Right lobe of liver (tissue), 6 donors: ENCODE data around the gene MAPK8. TPM values are rescaled to one million over a fixed set of nuclear protein-coding genes. Genes with fewer than 3 reads are reported as not detected.

Source experiments
- ATAC-seq, 4 donors: fragments of 200-7000 bp; cut with Tn5 transposase; one replicate each; pipeline ENCODE4 v1.9.1; 2020; ENCODE audit warnings: mild to moderate bottlenecking in 4 of 4, moderate library complexity in 4 of 4
- DNase-seq, 3 donors: peaks; one replicate each; pipeline ENCODE4 v3.0.0-alpha.2; 2020
- H3K27ac ChIP-seq, 3 donors: fragments of 200-600 bp; one replicate each; pipeline ENCODE4 v1.8.0; 2022
- H3K27me3 ChIP-seq, 2 donors: fragments of 200-600 bp; one replicate each; pipeline ENCODE4 v1.8.0; 2022
- H3K36me3 ChIP-seq, 4 donors: fragments of 200-600 bp; sonication (generic) in 1 of 4; one replicate each; pipeline versions ENCODE4 v1.5.1 to v1.8.0; 2017 to 2022; ENCODE audit warnings: control low read depth in 1 of 4
- H3K4me1 ChIP-seq, 4 donors: fragments of 200-600 bp; sonication (generic) in 1 of 4; one replicate each; pipeline versions ENCODE4 v1.5.1 to v1.8.0; 2017 to 2022; ENCODE audit warnings: control low read depth in 1 of 4
- H3K4me3 ChIP-seq, 3 donors: fragments of 200-600 bp; one replicate each; pipeline ENCODE4 v1.8.0; 2022
- H3K9me3 ChIP-seq, 4 donors: fragments of 200-600 bp; sonication (generic) in 1 of 4; one replicate each; pipeline versions ENCODE4 v1.5.1 to v1.8.0; 2017 to 2022; ENCODE audit warnings: control low read depth in 1 of 4
- CTCF ChIP-seq, 4 donors: fragments of 200-600 bp in 3 of 4; fragments of 450-650 bp in 1 of 4; IDR thresholded peaks; one replicate each; pipeline versions ENCODE4 v1.5.1 to v1.8.0; 2016 to 2022; ENCODE audit warnings: antibody characterized with exemption in 4 of 4, mild to moderate bottlenecking in 2 of 4
- POLR2A ChIP-seq: fragments of 450-650 bp; IDR thresholded peaks from one replicate; pipeline ENCODE4 v1.6.1; 2017; ENCODE audit warnings: antibody characterized with exemption, mild to moderate bottlenecking
- WGBS: methylation state at CpG from one replicate; pipeline ENCODE4 v1.1.6; 2018; ENCODE audit warnings: low coverage, low lambda C conversion rate; ENCODE audit not compliant: insufficient coverage; ENCODE audit errors: missing lambda C conversion rate; 5-methylcytosine and 5-hydroxymethylcytosine counted together
- intact Hi-C, 2 donors: fragments of 100-400 bp; cut with DNase I; formaldehyde crosslinking; loops; one replicate each; pipeline versions ENCODE4 v1.11.2 to v1.14.1; 2022
- total RNA-seq, 6 experiments: library from RNA; depleted of rRNA in 2 of 6; stranded (reverse); fragments of >200 nt in 2 of 6; fragmentation: NEBNext Ultra II Directional in 3 of 6; extraction: Animal tissue kit (Norgen Biotek cat#: 25700) in 3 of 6; gene quantifications; one replicate each; pipeline versions ENCODE4 v1.1.0 to v1.2.4, GENCODE V29; 2016 to 2023
- donor health status: DM: no; HTN: yes; CAD: no.
- donor health status: DM: no; HTN: no; CAD: no.
- donor health status: DM: no; HTN: no; CAD: no.
- donor health status: DM: no; HTN: yes; CAD: no.
- donor health status: DM: no; HTN: yes; CAD: no.

The MAPK8 gene
- total RNA-seq, 6 experiments from 2014 or later = 19.1 to 31.6 (median 27.6) TPM

- Histone ChIP-seq H3K9me3 (no peaks in the 10 kb centered on the region), H3K36me3 (no peaks in the 10 kb centered on the region), H3K27me3 (no peaks in the 10 kb centered on the region), H3K4me3 (no peak overlapping the region), H3K4me1 (peaks cover 0 to 10% (median 4%) of the 10 kb centered on the region in 4 donors), H3K27ac (no peak overlapping the region)
- DNase-seq (no peak), ATAC-seq (no peak)
- TF ChIP-seq CTCF (IDR thresholded peaks at IDR 0.05) (no peak), POLR2A (no peak)
- intact Hi-C loops = no loop called here
Measured at GRCh38 chr10:48369501-48369900, 63.0 kb downstream of the MAPK8 start.

DNA sequence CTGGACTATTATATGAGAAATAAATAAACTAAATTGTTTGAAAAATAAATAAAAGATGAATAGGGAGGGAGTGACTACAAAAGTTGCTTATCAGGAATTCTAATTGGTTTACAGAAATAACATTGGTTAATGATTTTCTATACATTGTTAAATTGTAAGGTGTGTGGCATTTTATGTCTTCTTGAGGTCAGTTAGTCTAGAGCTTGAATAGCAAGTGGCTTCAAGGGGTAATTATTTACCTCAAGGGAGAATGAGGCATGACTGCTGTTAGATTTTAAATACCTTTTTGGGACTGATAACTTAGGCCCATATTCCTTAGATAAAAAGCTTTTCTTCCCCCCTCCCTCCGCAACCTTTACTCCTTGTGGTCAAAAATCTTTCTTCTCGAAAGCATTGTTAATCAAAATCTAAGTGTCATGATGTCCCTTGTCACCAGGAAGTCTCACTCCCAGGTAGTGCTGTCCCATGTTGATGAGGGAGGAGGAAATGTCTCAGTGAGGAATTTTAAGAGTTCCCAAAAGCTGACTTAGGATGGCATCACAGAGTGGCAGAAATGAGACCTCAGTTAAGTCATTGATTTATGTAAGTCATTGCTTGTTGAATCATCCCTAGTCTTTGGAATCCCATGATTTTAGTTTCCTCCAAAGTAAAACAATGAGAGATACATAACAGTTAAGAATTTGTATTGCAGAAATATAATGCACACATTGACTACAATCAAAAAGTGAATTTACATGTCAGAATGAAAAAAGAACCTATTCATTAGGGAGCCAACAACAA is 71.5 kb downstream of the MAPK8 start:
- intact Hi-C loops = no loop called here
- no peak for TF ChIP-seq CTCF (IDR thresholded peaks at IDR 0.05)
- Histone ChIP-seq H3K4me1 (no peaks in the 10 kb centered on the region), H3K36me3 (no peaks in the 10 kb centered on the region), H3K27me3 (no peaks in the 10 kb centered on the region), H3K4me3 (no peak overlapping the region), H3K9me3 (no peaks in the 10 kb centered on the region), H3K27ac (no peak overlapping the region)
- WGBS = 100% methylated on average over 2 of the region's 2 CpGs
- DNase-seq = no peak
- no peak for ATAC-seq

DNA sequence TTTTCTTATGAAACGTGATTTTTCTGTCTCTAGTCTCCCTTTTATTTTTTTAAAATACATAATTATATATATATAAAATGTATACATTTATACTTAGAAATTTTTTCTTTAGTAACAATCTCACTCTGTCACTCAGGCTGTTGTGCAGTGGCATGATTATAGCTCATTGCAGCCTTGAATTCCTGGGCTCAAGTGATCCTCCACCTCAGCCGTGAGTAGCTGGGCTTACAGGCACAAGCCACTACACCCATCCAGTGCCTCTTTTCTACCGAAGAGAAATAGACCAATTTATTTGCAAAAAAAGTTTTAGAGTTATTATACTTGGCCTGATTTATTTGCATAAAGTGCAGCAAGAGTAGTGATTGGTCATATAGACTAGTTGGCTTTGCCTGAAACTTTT is 72.2 kb downstream of the MAPK8 start:
- intact Hi-C loops = no loop called here
- no peak for DNase-seq
- Histone ChIP-seq H3K27ac (no peak overlapping the region), H3K27me3 (no peaks in the 10 kb centered on the region), H3K4me1 (no peaks in the 10 kb centered on the region), H3K4me3 (no peak overlapping the region), H3K36me3 (no peaks in the 10 kb centered on the region), H3K9me3 (no peaks in the 10 kb centered on the region)
- 96% methylated on average over 3 of the region's 3 CpGs for WGBS
- TF ChIP-seq POLR2A (no peak), CTCF (IDR thresholded peaks at IDR 0.05) (no peak)
- ATAC-seq = no peak

GRCh38 chr10:48381971-48382370 is 75.5 kb downstream of the MAPK8 start:
- no peak for DNase-seq
- intact Hi-C loops = no loop called here
- H3K9me3 ChIP-seq = no peaks in the 10 kb centered on the region
- no peak overlapping the region for H3K27ac ChIP-seq
- no peak for ATAC-seq
- H3K36me3 ChIP-seq = no peaks in the 10 kb centered on the region
- TF ChIP-seq CTCF (IDR thresholded peaks at IDR 0.05) (no peak), POLR2A (no peak)
- no peaks in the 10 kb centered on the region for H3K4me1 ChIP-seq
- no peaks in the 10 kb centered on the region for H3K27me3 ChIP-seq
- H3K4me3 ChIP-seq = no peak overlapping the region

DNA sequence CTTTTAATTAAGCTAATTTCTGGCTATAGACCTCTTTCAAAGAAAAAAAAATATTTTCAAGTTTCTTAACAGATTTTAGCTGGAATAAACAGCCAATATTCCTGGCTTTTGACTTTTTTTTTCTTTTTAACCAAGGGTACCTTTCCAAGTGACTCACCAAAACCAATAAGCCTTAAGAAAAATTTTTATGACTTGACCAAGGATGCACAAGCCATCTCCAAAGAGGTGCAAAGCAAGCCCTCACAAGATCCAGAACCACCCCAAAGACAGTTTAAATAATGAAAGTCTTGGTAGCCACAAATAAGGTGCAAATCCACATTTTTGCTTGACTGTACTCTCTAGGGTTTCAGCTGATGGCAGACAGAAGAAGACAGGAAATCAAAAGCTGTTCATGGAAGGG is 76.5 kb downstream of the MAPK8 start:
- H3K27ac ChIP-seq = no peak overlapping the region
- ATAC-seq (no peak), DNase-seq (no peak)
- TF ChIP-seq CTCF (IDR thresholded peaks at IDR 0.05) (no peak), POLR2A (no peak)
- no peaks in the 10 kb centered on the region for H3K36me3 ChIP-seq
- H3K9me3 ChIP-seq = no peaks in the 10 kb centered on the region
- intact Hi-C loops = no loop called here
- H3K4me3 ChIP-seq = no peak overlapping the region
- H3K27me3 ChIP-seq = no peaks in the 10 kb centered on the region
- no peaks in the 10 kb centered on the region for H3K4me1 ChIP-seq
